ENCODE data around the gene UMAD1. TPM values are rescaled to one million over a fixed set of nuclear protein-coding genes. Genes with fewer than 3 reads are reported as not detected.

Gene UMAD1
- 10 to 100 TPM in 3 of 4 donors, 1 to 10 TPM in 1; 5.6 to 13.2 (median 12.1) TPM for total RNA-seq

DNA sequence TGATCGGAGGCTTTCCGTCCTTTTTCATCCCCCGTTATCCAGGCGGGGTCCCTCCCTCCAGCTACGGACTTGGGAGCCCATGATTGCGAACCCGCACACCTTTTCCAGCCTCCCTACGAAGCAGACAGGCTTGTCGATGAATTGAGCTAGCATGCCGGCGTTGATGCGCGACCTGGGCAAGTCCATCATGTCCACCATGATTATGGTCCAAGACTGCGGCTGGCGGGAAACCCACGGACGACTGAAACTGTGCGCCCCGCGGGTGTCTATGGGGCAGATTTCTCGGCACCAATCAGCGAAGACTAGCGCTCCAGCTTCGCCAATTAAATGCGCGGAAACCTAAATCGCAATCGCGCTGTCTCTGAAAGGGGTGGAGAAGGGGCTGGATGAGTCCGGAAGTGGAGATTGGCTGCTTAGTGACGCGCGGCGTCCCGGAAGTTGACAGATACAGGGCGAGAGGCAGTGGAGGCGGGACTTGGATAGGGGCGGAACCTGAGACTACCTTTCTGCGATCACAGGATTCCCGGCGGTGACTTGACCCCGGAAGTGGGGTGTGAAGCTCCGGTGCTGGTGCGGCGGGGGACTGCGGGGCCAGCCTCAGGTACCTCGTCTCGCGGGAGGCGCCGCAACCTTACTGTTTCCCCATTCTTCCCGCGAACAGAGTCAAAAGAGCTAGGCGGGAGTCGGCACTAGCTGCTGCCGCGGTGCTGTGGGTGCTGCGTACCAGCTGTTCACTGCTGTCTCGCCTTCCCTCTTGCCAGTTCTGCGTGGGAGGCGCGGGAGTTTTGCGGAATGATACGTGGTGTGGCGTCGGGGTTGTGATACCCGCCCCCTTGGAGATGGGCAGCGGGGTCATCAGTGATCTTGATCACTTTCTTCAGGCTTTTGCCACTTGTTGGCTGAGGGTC is at the start of gene UMAD1:
TSS of gene UMAD1 (plus strand) at position 532 of the 908 bp plus-strand sequence. CDS start 32,620 bp downstream, outside the sequence.
- DNase-seq (ENCODE audit: low spot score) (peak; percentile 88), ATAC-seq (ENCODE audit: low FRiP score) (peak; percentile 100)
- TF ChIP-seq, protein P1, sequence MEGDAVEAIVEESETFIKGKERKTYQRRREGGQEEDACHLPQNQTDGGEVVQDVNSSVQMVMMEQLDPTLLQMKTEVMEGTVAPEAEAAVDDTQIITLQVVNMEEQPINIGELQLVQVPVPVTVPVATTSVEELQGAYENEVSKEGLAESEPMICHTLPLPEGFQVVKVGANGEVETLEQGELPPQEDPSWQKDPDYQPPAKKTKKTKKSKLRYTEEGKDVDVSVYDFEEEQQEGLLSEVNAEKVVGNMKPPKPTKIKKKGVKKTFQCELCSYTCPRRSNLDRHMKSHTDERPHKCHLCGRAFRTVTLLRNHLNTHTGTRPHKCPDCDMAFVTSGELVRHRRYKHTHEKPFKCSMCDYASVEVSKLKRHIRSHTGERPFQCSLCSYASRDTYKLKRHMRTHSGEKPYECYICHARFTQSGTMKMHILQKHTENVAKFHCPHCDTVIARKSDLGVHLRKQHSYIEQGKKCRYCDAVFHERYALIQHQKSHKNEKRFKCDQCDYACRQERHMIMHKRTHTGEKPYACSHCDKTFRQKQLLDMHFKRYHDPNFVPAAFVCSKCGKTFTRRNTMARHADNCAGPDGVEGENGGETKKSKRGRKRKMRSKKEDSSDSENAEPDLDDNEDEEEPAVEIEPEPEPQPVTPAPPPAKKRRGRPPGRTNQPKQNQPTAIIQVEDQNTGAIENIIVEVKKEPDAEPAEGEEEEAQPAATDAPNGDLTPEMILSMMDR (IDR thresholded peaks at IDR 0.05): no peak

DNA sequence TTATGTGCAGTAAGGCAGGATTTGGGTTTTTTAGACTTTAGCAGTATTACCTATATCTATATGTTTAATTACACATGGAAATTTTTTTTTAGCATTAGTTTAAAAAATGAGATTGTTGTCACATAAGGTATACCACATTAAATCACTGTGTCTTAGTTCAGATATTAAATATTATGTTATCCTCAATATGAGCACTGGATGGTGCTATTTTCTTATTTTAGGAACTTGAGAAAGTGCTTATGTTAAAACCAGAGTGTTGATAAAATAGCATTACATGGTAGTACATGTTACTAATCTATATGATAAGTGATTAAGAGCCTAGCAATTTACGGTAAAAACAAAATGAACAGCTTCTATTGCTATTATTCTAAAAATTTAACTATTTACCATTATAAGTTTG is 45.1 kb upstream of the UMAD1 start:
- no peak for ATAC-seq (ENCODE audit: low FRiP score)
- no peak for DNase-seq (ENCODE audit: low spot score)
- TF ChIP-seq, protein P1 (IDR thresholded peaks at IDR 0.05): no peak

DNA sequence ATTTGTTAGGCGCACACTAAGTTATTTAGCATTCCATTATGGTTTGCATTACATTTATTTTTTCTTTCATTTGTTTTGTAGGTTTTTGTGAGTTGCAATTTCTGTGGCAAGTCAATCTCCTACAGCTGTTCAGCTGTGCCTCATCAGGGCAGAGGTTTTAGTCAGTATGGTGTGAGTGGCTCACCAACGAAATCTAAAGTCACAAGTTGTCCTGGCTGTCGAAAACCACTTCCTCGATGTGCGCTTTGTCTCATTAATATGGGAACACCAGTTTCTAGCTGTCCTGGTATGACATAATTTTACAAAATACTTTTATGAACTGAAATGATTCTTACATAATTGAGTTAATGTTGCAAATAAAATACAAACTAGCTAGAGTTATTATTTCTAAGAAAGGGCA is 44.4 kb upstream of the UMAD1 start:
- no peak for DNase-seq (ENCODE audit: low spot score)
- TF ChIP-seq, protein P1 (IDR thresholded peaks at IDR 0.05): no peak
- ATAC-seq (ENCODE audit: low FRiP score): no peak

DNA sequence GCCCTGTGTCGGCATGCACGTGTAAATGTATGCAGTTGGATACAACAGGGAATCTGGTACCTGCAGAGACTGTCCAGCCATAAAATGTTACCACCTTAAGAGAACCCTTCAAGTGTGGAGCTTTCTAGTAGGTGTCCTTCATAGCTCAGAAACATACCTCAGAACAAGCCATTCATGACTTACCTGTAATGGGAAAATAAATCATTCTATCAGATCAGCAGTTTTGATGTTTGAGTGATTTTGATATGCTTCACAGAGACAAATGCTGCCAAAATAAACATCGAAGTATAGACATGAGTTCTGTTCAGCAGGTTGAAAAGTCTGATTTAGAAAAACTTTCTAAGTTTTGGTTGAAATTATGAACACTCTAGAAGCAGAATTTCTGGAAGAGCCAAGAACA is 33.5 kb upstream of the UMAD1 start:
- no peak for DNase-seq (ENCODE audit: low spot score)
- TF ChIP-seq, protein P1 (IDR thresholded peaks at IDR 0.05): no peak
- no peak for ATAC-seq (ENCODE audit: low FRiP score)

DNA sequence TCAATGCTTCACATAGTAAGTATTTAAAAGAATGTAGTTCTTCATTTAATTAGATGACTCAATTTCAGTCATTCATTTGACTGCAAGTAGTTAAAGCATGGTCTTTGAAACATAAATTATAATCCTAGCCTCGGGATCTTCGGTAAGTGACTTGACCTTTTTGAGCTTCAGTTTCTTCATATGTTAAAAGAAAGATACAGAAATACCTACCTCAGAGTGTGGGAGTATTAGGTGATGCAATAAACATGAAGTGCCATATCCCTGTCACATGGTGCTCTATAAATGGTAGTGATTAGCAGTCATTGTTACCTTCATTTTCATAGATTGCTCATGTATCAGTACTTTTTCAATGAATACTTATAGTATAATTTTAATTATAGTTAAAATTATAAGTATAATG is 31.2 kb upstream of the UMAD1 start:
- TF ChIP-seq, protein P1 (IDR thresholded peaks at IDR 0.05): no peak
- ATAC-seq (ENCODE audit: low FRiP score) (no peak), DNase-seq (ENCODE audit: low spot score) (no peak)

DNA sequence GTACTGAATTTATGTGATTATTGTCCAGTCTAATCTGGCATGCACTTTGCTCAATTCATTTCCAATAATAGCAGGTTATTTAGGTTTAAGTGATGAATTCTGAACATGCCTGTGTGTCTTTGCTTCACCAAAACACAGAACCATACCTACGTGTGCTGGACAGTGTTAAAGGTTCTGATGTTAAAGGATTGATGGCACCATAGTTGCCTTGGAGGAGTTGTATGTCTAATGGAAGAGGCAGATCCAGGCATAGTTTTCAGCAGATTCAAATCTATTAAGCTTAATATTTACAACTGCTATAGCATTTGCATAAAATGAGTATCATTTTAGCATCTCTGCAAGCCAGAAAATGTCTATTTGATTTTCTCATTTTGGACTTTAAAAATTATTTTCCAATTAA is 28.0 kb upstream of the UMAD1 start:
- ATAC-seq (ENCODE audit: low FRiP score): no peak
- TF ChIP-seq, protein P1 (IDR thresholded peaks at IDR 0.05): no peak
- no peak for DNase-seq (ENCODE audit: low spot score)

DNA sequence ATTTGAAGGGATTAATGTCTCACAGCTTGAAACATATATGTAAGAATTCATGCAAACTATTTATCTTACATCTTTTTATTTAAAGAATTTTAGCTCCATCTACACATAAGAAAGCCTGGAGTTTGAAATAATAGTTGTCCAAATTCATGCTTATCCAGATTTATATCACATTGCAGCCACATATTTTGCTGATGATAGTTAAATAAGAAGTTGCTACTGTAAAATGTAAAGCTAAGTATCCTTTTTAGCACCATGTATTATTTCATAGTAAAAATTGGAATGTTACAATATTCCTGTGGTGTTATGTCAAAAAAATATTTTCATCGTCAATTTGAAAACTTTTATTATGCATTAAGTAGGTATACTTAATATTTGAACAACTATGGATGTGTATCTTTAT is 27.3 kb upstream of the UMAD1 start:
- ATAC-seq (ENCODE audit: low FRiP score) (no peak), DNase-seq (ENCODE audit: low spot score) (no peak)
- TF ChIP-seq, protein P1 (IDR thresholded peaks at IDR 0.05): no peak
